ENCODE measurements around the gene CD38.

Gene CD38

DNA sequence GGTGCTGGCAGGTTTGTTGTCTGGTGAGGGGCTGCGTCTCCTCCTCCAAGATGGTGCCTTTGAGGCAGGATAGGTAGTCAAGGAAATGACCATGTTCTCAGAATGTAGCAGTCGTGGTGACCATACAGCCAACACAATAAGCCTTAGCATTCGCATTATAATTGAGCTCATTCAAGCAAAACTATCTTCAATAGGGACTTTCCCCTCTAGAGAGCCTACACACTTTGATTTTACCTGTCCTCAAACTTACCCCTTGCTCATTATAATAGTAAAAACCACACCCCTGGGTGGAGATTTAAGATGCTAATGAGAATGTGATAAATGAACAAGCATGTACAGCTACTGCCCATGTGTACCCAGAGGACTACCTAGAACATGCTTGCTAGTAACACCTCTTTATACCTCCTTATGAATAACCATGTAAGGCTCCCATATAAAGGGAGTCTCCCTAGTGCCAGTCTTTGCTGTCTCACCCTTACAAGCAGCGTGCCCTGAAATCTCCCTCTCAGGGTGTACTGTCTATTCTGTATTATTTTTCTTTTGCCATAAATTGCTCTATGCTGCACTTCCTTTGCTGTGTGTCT lies 112.2 kb downstream of the CD38 start:
- Histone ChIP-seq H3K4me1 (ENCODE audit: insufficient read depth, low read length) (no peaks in the 10 kb centered on the region), H3K4me2 (ENCODE audit: insufficient read depth, low read length) (no peak overlapping the region), H4K20me1 (ENCODE audit: insufficient read depth, low read length) (no peaks in the 10 kb centered on the region), H3K27me3 (ENCODE audit: insufficient read depth, low read length, poor library complexity) (no peaks in the 10 kb centered on the region), H3K79me2 (ENCODE audit: insufficient read depth, low read length) (no peaks in the 10 kb centered on the region), H3K27ac (ENCODE audit: low read length) (no peak overlapping the region), H2AFZ (ENCODE audit: low read depth, low read length) (no peak overlapping the region), H3K4me3 (ENCODE audit: low read depth in 1 of 2, low read length in 2 of 2) (no peak overlapping the region), H3K9ac (ENCODE audit: low read depth, low read length) (no peak overlapping the region), H3K36me3 (ENCODE audit: insufficient read depth, low read length) (no peaks in the 10 kb centered on the region), H3K9me3 (ENCODE audit: insufficient read depth, low read length, severe bottlenecking) (no peaks in the 10 kb centered on the region)
- TF ChIP-seq EZH2 (IDR thresholded peaks at IDR 0.05; ENCODE audit: borderline replicate concordance, low read depth, low read length, severe bottlenecking) = no peak
- TF ChIP-seq, protein P1, sequence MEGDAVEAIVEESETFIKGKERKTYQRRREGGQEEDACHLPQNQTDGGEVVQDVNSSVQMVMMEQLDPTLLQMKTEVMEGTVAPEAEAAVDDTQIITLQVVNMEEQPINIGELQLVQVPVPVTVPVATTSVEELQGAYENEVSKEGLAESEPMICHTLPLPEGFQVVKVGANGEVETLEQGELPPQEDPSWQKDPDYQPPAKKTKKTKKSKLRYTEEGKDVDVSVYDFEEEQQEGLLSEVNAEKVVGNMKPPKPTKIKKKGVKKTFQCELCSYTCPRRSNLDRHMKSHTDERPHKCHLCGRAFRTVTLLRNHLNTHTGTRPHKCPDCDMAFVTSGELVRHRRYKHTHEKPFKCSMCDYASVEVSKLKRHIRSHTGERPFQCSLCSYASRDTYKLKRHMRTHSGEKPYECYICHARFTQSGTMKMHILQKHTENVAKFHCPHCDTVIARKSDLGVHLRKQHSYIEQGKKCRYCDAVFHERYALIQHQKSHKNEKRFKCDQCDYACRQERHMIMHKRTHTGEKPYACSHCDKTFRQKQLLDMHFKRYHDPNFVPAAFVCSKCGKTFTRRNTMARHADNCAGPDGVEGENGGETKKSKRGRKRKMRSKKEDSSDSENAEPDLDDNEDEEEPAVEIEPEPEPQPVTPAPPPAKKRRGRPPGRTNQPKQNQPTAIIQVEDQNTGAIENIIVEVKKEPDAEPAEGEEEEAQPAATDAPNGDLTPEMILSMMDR (IDR thresholded peaks at IDR 0.05; ENCODE audit: borderline replicate concordance, extremely low read depth, low read length, poor library complexity, severe bottlenecking) = no peak
- DNase-seq (no peak), ATAC-seq (ENCODE audit: insufficient read depth, low read depth) (no peak)

- H3K36me3 ChIP-seq (ENCODE audit: insufficient read depth, low read length) = no peaks in the 10 kb centered on the region
- H3K4me3 ChIP-seq (ENCODE audit: low read depth in 1 of 2, low read length in 2 of 2) = no peak overlapping the region
- no peak overlapping the region for H3K27ac ChIP-seq (ENCODE audit: low read length)
- peaks cover 5% of the 10 kb centered on the region for H3K27me3 ChIP-seq (ENCODE audit: insufficient read depth, low read length, poor library complexity)
- no peak overlapping the region for H2AFZ ChIP-seq (ENCODE audit: low read depth, low read length)
- TF ChIP-seq, protein P1 (IDR thresholded peaks at IDR 0.05; ENCODE audit: borderline replicate concordance, extremely low read depth, low read length, poor library complexity, severe bottlenecking) = no peak
- TF ChIP-seq EZH2 (IDR thresholded peaks at IDR 0.05; ENCODE audit: borderline replicate concordance, low read depth, low read length, severe bottlenecking) = no peak
- ATAC-seq (ENCODE audit: insufficient read depth, low read depth) (no peak), DNase-seq (no peak)
- no peaks in the 10 kb centered on the region for H3K4me1 ChIP-seq (ENCODE audit: insufficient read depth, low read length)
- no peaks in the 10 kb centered on the region for H4K20me1 ChIP-seq (ENCODE audit: insufficient read depth, low read length)
- no peaks in the 10 kb centered on the region for H3K9me3 ChIP-seq (ENCODE audit: insufficient read depth, low read length, severe bottlenecking)
- no peak overlapping the region for H3K4me2 ChIP-seq (ENCODE audit: insufficient read depth, low read length)
- no peak overlapping the region for H3K9ac ChIP-seq (ENCODE audit: low read depth, low read length)
- no peaks in the 10 kb centered on the region for H3K79me2 ChIP-seq (ENCODE audit: insufficient read depth, low read length)
These were observed 113.2 kb downstream of the CD38 start for GRCh38 chr4:15891312-15891711.

DNA sequence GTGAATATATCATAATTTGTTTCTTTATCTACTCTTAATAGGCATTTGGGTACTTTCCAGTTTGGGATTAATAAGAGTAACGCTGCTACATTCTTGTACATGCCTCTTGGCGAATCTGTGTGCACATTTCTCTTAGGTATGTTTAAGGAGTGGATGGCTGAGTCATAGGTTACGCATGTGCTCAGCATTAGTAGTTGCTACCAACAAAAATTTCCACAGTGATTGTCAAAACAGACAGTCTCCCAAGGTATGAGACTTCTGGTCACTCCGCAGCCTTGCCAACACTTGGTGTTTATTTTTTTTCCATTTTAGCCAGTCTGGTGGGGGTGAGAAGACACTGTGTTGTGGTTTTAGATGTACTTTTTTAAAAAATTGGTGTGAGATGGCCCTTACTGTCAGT lies 115.8 kb downstream of the CD38 start:
- Histone ChIP-seq H3K9ac (ENCODE audit: low read depth, low read length) (no peak overlapping the region), H2AFZ (ENCODE audit: low read depth, low read length) (no peak overlapping the region), H3K4me1 (ENCODE audit: insufficient read depth, low read length) (no peaks in the 10 kb centered on the region), H4K20me1 (ENCODE audit: insufficient read depth, low read length) (no peaks in the 10 kb centered on the region), H3K36me3 (ENCODE audit: insufficient read depth, low read length) (no peaks in the 10 kb centered on the region), H3K79me2 (ENCODE audit: insufficient read depth, low read length) (no peaks in the 10 kb centered on the region), H3K4me2 (ENCODE audit: insufficient read depth, low read length) (no peak overlapping the region), H3K9me3 (ENCODE audit: insufficient read depth, low read length, severe bottlenecking) (no peaks in the 10 kb centered on the region), H3K27me3 (ENCODE audit: insufficient read depth, low read length, poor library complexity) (peaks cover 6% of the 10 kb centered on the region), H3K4me3 (ENCODE audit: low read depth in 1 of 2, low read length in 2 of 2) (no peak overlapping the region), H3K27ac (ENCODE audit: low read length) (no peak overlapping the region)
- TF ChIP-seq, protein P1 (IDR thresholded peaks at IDR 0.05; ENCODE audit: borderline replicate concordance, extremely low read depth, low read length, poor library complexity, severe bottlenecking) = no peak
- no peak for TF ChIP-seq EZH2 (IDR thresholded peaks at IDR 0.05; ENCODE audit: borderline replicate concordance, low read depth, low read length, severe bottlenecking)
- DNase-seq = no peak
- ATAC-seq (ENCODE audit: insufficient read depth, low read depth) = no peak
